PC-9 (cell line): ENCODE measurements around the gene SYNM.

Source experiments
- CTCF ChIP-seq: fragments of 200-600 bp; sonication (generic); conservative IDR thresholded peaks from 2 replicates; pipeline ENCODE4 v1.6.1; 2017; ENCODE audit warnings: mixed run types, antibody characterized with exemption, mild to moderate bottlenecking, moderate library complexity
- EZH2 ChIP-seq: fragments of 200-600 bp; sonication (generic); IDR thresholded peaks from 2 replicates; pipeline ENCODE4 v1.8.0; 2017; ENCODE audit warnings: antibody characterized with exemption, low read depth

- TF ChIP-seq CTCF = no peak
- no peak for TF ChIP-seq EZH2
These were observed 76.1 kb downstream of the SYNM start for GRCh38 chr15:99180964-99181306.
